Neuronal stem cell (in vitro differentiated cells): ENCODE results near the gene STRA8.

Experiments used
- DNase-seq: peaks from one replicate; pipeline ENCODE4 v3.0.0-alpha.2; 2013; ENCODE audit warnings: low spot score
- H2AFZ ChIP-seq: one replicate; pipeline ENCODE4 v1.6.1; 2013; ENCODE audit warnings: mild to moderate bottlenecking, low read length, inconsistent platforms
- H2AK5ac ChIP-seq: 2 replicates; pipeline ENCODE4 v1.6.1; 2013; ENCODE audit warnings: low read depth, mild to moderate bottlenecking, inconsistent platforms, low read length, moderate library complexity, mixed read lengths
- H2BK120ac ChIP-seq: 2 replicates; pipeline ENCODE4 v1.6.1; 2013; ENCODE audit warnings: low read depth, mild to moderate bottlenecking, inconsistent platforms, low read length, moderate library complexity, mixed read lengths
- H2BK12ac ChIP-seq: one replicate; pipeline ENCODE4 v1.6.1; 2013; ENCODE audit warnings: low read length, inconsistent platforms
- H2BK15ac ChIP-seq: 2 replicates; pipeline ENCODE4 v1.6.1; 2013; ENCODE audit warnings: mild to moderate bottlenecking, low read length, inconsistent platforms, mixed read lengths
- H2BK5ac ChIP-seq: one replicate; pipeline ENCODE4 v1.6.1; 2013; ENCODE audit warnings: inconsistent platforms, mild to moderate bottlenecking, low read length, moderate library complexity
- H3K14ac ChIP-seq: one replicate; pipeline ENCODE4 v1.6.1; 2013; ENCODE audit warnings: low read length, inconsistent platforms
- H3K18ac ChIP-seq: 2 replicates; pipeline ENCODE4 v1.6.1; 2013; ENCODE audit warnings: low read length, inconsistent platforms
- H3K23ac ChIP-seq: 2 replicates; pipeline ENCODE4 v1.6.1; 2013; ENCODE audit warnings: low read depth, mild to moderate bottlenecking, mixed read lengths, low read length, inconsistent platforms; ENCODE audit not compliant: poor library complexity
- H3K27ac ChIP-seq: replicated peaks from 3 replicates; pipeline ENCODE4 v1.5.1; 2013; ENCODE audit warnings: low read length, inconsistent platforms
- H3K27me3 ChIP-seq, 3 experiments: 2 replicates each; pipeline ENCODE4 v1.6.1; 2013; ENCODE audit warnings: low read length in 3 of 3, mild to moderate bottlenecking in 2 of 3, inconsistent platforms in 1 of 3, low read depth in 1 of 3, mixed read lengths in 1 of 3, moderate library complexity in 1 of 3; ENCODE audit not compliant: control insufficient read depth in 3 of 3, insufficient read depth in 3 of 3
- H3K36me3 ChIP-seq, 2 donors: replicated peaks in 1 of 2; 2 replicates each; pipeline ENCODE4 v1.6.1; 2013; ENCODE audit warnings: low read length in 2 of 2; ENCODE audit not compliant: control insufficient read depth in 2 of 2, insufficient read depth in 2 of 2
- H3K4ac ChIP-seq: 2 replicates; pipeline ENCODE4 v1.6.1; 2013; ENCODE audit warnings: inconsistent platforms, mild to moderate bottlenecking, low read length, moderate library complexity
- H3K4me1 ChIP-seq, 2 donors: 1 replicate in 1 of 2; 2 replicates in 1 of 2; pipeline ENCODE4 v1.6.1; 2013; ENCODE audit warnings: low read length in 2 of 2, low read depth in 1 of 2; ENCODE audit not compliant: control insufficient read depth in 2 of 2, insufficient read depth in 1 of 2
- H3K4me2 ChIP-seq: one replicate; pipeline ENCODE4 v1.6.1; 2013; ENCODE audit warnings: mild to moderate bottlenecking, low read length, inconsistent platforms; ENCODE audit not compliant: insufficient read depth, poor library complexity, severe bottlenecking
- H3K4me3 ChIP-seq, 2 donors: 2 replicates each; pipeline ENCODE4 v1.5.1; 2013; ENCODE audit warnings: low read length in 2 of 2, mild to moderate bottlenecking in 2 of 2, inconsistent platforms in 1 of 2, moderate library complexity in 1 of 2
- H3K79me1 ChIP-seq: one replicate; pipeline ENCODE4 v1.6.1; 2013; ENCODE audit warnings: low read depth, mild to moderate bottlenecking, inconsistent platforms, low read length, moderate library complexity
- H3K9ac ChIP-seq: one replicate; pipeline ENCODE4 v1.6.1; 2013; ENCODE audit warnings: mild to moderate bottlenecking, low read depth, low read length, inconsistent platforms; ENCODE audit not compliant: poor library complexity
- H3K9me3 ChIP-seq, 2 donors: replicated peaks in 1 of 2; 2 replicates each; pipeline versions ENCODE3 to v1.6.1; 2013; ENCODE audit warnings: low read length in 2 of 2, mild to moderate bottlenecking in 2 of 2, inconsistent platforms in 1 of 2, low read depth in 1 of 2, mixed read lengths in 1 of 2, moderate library complexity in 1 of 2; ENCODE audit not compliant: control insufficient read depth in 2 of 2, insufficient read depth in 1 of 2
- H4K8ac ChIP-seq: one replicate; pipeline ENCODE4 v1.6.1; 2013; ENCODE audit warnings: low read depth, mild to moderate bottlenecking, inconsistent platforms, low read length, moderate library complexity
- H4K91ac ChIP-seq: one replicate; pipeline ENCODE4 v1.6.1; 2013; ENCODE audit warnings: low read length, low read depth, mild to moderate bottlenecking, inconsistent platforms; ENCODE audit not compliant: poor library complexity
- WGBS, 2 donors: extraction: QIAGEN DNeasy Blood & Tissue Kit; methylation state at CpG; one replicate each; pipeline ENCODE4 v1.1.7; 2013; ENCODE audit warnings: missing lambda C conversion rate in 2 of 2, mixed read lengths in 1 of 2; ENCODE audit not compliant: insufficient read length in 2 of 2, insufficient replicate concordance in 1 of 2; ENCODE audit errors: extremely low coverage in 2 of 2; 5-methylcytosine and 5-hydroxymethylcytosine counted together

The STRA8 gene

DNA sequence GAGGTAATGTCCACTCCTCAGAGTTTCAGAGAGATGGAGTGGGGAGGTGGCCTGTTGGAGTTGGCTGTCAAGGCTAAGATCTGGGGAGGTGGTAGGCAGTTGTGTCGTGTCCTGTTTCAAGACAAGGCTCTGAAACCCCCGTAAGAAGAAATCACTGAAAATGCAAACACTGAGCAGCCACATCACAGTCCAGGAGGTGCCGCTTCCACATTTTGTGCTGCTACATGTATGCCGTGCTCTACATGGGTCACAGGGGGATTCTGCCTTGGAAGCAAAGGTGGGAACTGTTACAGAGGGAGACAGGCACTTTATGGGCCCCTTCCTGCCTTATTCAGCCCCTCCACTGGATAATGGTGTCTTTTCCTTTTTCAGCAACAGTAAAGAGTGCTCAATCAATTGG, 34.2 kb upstream of the STRA8 start:
- no peak overlapping the region for H2AK5ac ChIP-seq
- DNase-seq = no peak
- H2BK5ac ChIP-seq = no peak overlapping the region
- no peaks in the 10 kb centered on the region for H3K79me1 ChIP-seq
- no peak overlapping the region for H3K18ac ChIP-seq
- H3K9ac ChIP-seq = no peak overlapping the region
- no peak overlapping the region for H2BK120ac ChIP-seq
- peaks cover 1 to 68% of the 10 kb centered on the region in 2 donors for H3K36me3 ChIP-seq
- peaks cover 0 to 6% of the 10 kb centered on the region in 2 donors for H3K4me1 ChIP-seq
- H2BK12ac ChIP-seq = no peak overlapping the region
- no peak overlapping the region for H3K23ac ChIP-seq
- no peak overlapping the region for H3K4me3 ChIP-seq
- no peak overlapping the region for H3K4me2 ChIP-seq
- H3K4ac ChIP-seq = no peak overlapping the region
- H3K9me3 ChIP-seq = no peaks in the 10 kb centered on the region
- no peak overlapping the region for H4K91ac ChIP-seq
- no peak overlapping the region for H3K27ac ChIP-seq
- H3K27me3 ChIP-seq = no peaks in the 10 kb centered on the region
- H2BK15ac ChIP-seq = no peak overlapping the region
- H4K8ac ChIP-seq = no peak overlapping the region
- no CpG with 5 or more reads among the region's 4 CpGs for WGBS, 2 donors
- no peak overlapping the region for H2AFZ ChIP-seq
- no peak overlapping the region for H3K14ac ChIP-seq

DNA sequence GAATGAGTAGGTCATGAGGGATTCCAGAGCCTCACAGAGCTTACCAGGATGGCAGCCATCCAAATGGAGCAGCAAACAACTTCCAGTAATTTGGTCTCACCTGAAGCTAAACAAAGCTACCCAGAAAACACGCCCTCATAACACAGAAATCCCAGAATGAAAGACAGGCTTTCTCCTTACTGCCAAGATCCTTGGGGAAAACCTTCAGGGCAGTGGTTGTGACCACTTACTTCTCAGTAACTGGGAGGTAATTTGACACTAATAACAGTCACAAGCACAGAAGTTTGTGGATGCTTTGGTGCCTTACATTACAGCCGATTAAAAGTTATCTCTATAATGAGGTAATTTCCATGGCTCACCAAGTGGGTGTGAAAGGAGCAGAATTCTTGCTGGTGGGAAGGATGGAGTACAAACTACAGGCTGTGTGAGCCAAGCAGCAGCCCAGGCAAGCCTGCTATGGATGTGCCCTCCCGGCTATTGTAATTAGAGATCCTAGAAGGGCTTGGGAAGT, 32.8 kb upstream of the STRA8 start:
- Histone ChIP-seq H3K9ac (no peak overlapping the region), H3K4me1 (peaks cover 0 to 6% of the 10 kb centered on the region in 2 donors)

DNA sequence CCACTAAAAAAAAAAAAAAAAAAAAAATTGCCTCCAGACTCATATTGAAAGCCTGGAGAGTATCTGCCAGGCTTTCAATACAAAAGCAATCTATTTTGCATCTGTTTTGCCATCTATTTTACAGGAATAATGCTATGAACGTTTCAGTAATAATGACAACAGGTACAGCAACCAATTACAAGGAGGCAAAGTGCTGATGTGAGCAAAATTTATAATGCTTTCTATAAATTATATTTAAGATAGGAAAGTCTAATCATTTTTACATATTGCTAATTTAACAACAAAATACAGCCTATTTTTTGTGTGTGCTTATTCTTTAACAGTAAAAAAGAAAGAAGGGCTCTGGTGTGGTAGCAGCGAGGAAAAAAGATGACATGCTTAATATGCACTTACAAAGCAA, 32.3 kb upstream of the STRA8 start:
- Histone ChIP-seq H3K9me3 (no peaks in the 10 kb centered on the region), H2BK120ac (no peak overlapping the region), H4K91ac (no peak overlapping the region), H2BK5ac (no peak overlapping the region), H3K14ac (no peak overlapping the region), H3K4me2 (no peak overlapping the region), H3K27me3 (no peaks in the 10 kb centered on the region), H3K23ac (no peak overlapping the region), H3K4ac (no peak overlapping the region), H3K9ac (no peak overlapping the region), H3K79me1 (no peaks in the 10 kb centered on the region), H2AFZ (no peak overlapping the region), H3K36me3 (peaks cover 1 to 67% of the 10 kb centered on the region in 2 donors), H2BK12ac (no peak overlapping the region), H3K27ac (no peak overlapping the region), H4K8ac (no peak overlapping the region), H2BK15ac (no peak overlapping the region), H3K4me3 (no peak overlapping the region), H2AK5ac (no peak overlapping the region), H3K4me1 (peaks cover 0 to 6% of the 10 kb centered on the region in 2 donors), H3K18ac (no peak overlapping the region)
- no CpG with 5 or more reads among the region's 2 CpGs for WGBS, 2 donors
- no peak for DNase-seq

More for the DNA sequence above, 32.8 kb upstream of the STRA8 start:
- H2BK12ac ChIP-seq = no peak overlapping the region
- no peak overlapping the region for H4K91ac ChIP-seq
- H3K4me2 ChIP-seq = no peak overlapping the region
- H3K4ac ChIP-seq = no peak overlapping the region
- H2AK5ac ChIP-seq = no peak overlapping the region
- no peak overlapping the region for H3K14ac ChIP-seq
- WGBS, 2 donors = no CpG with 5 or more reads among the region's 3 CpGs
- H4K8ac ChIP-seq = no peak overlapping the region
- DNase-seq = no peak
- H2BK15ac ChIP-seq = no peak overlapping the region
- no peak overlapping the region for H3K18ac ChIP-seq
- no peak overlapping the region for H3K27ac ChIP-seq
- H3K4me3 ChIP-seq = no peak overlapping the region
- H3K27me3 ChIP-seq = no peaks in the 10 kb centered on the region
- H3K23ac ChIP-seq = no peak overlapping the region
- H3K79me1 ChIP-seq = no peaks in the 10 kb centered on the region
- no peak overlapping the region for H2AFZ ChIP-seq
- H3K36me3 ChIP-seq = peaks cover 1 to 72% of the 10 kb centered on the region in 2 donors
- H2BK120ac ChIP-seq = no peak overlapping the region
- no peak overlapping the region for H2BK5ac ChIP-seq
- H3K9me3 ChIP-seq = no peaks in the 10 kb centered on the region

DNA sequence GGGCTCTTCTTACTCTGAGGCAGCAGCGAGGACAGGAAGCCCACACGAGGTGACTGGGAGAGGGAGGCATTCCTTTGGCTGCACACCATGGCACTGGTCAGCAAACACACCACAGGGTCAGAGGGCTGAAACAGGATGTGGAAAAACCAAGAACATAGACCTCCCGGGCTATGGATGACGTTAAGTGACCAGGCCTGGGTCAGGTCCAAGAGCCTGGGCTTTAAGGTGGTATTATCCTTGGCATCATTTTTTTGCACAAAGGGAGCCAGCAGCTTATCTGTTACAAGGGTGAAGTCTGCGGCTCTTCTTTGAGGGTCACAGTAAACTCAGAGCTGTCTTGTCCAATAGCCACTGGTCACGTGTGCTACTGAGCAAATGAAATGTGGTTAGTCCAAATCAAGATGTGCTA, 29.3 kb upstream of the STRA8 start:
- H3K4me1 ChIP-seq = peaks cover 0 to 5% of the 10 kb centered on the region in 2 donors
- H3K27ac ChIP-seq = no peak overlapping the region
- H3K36me3 ChIP-seq = peaks cover 0 to 46% of the 10 kb centered on the region in 2 donors
- no peak for DNase-seq
- no peak overlapping the region for H3K9ac ChIP-seq
- H3K79me1 ChIP-seq = no peaks in the 10 kb centered on the region
- no peak overlapping the region for H2BK12ac ChIP-seq
- no peak overlapping the region for H3K18ac ChIP-seq
- H3K23ac ChIP-seq = no peak overlapping the region
- H4K8ac ChIP-seq = no peak overlapping the region
- no peak overlapping the region for H2BK5ac ChIP-seq
- WGBS, 2 donors = no CpG with 5 or more reads among the region's 6 CpGs
- no peak overlapping the region for H3K4ac ChIP-seq
- H3K4me2 ChIP-seq = no peak overlapping the region
- H2BK120ac ChIP-seq = no peak overlapping the region
- no peak overlapping the region for H3K4me3 ChIP-seq
- no peak overlapping the region for H3K14ac ChIP-seq
- H3K9me3 ChIP-seq = no peaks in the 10 kb centered on the region
- no peak overlapping the region for H2AFZ ChIP-seq
- no peak overlapping the region for H2BK15ac ChIP-seq
- H3K27me3 ChIP-seq = no peaks in the 10 kb centered on the region
- no peak overlapping the region for H2AK5ac ChIP-seq
- no peak overlapping the region for H4K91ac ChIP-seq
